NOMO-1 (cell line): ENCODE measurements around the gene CMTM5.
"Not testable (repeated sequence)": the region's sequence is repeated elsewhere in the genome, so short reads cannot be mapped to it uniquely, and the experiment has no call there.

Experiments
- DNase-seq, 2 experiments: peaks; one replicate each; lab custom pipeline; 2025; ENCODE audit not compliant: unreplicated experiment in 2 of 2; lab: John Stamatoyannopoulos, UW

Gene CMTM5

GRCh38 chr14:23377573-23378563 lies 1.0 kb downstream of the CMTM5 start:
- no peak for DNase-seq

GRCh38 chr14:23378612-23379220 lies 1.9 kb downstream of the CMTM5 start:
- DNase-seq = no peak

- DNase-seq = peak; percentile 24 to 27
These were observed 2.7 kb downstream of the CMTM5 start for GRCh38 chr14:23379366-23380196.

GRCh38 chr14:23380197-23380914 lies 3.5 kb downstream of the CMTM5 start:
- DNase-seq = no peak

- no peak for DNase-seq
These were observed 4.1 kb downstream of the CMTM5 start for GRCh38 chr14:23380976-23381375.

GRCh38 chr14:23381871-23382270 lies 5.0 kb downstream of the CMTM5 start:
- peak in 1 of 2 experiments; percentile 47 for DNase-seq

- no peak for DNase-seq
These were observed 5.4 kb downstream of the CMTM5 start for GRCh38 chr14:23382276-23382675.

GRCh38 chr14:23382731-23383440 lies 6.0 kb downstream of the CMTM5 start:
- no peak for DNase-seq

GRCh38 chr14:23384364-23385080 lies 7.7 kb downstream of the CMTM5 start:
- DNase-seq = no peak

GRCh38 chr14:23385244-23385641 lies 8.4 kb downstream of the CMTM5 start:
- no peak for DNase-seq

GRCh38 chr14:23385642-23386265 lies 8.9 kb downstream of the CMTM5 start:
- no peak for DNase-seq

- DNase-seq = not testable (repeated sequence)
These were observed 9.4 kb downstream of the CMTM5 start for GRCh38 chr14:23386266-23386657.

- DNase-seq = no peak
These were observed 10.2 kb downstream of the CMTM5 start for GRCh38 chr14:23386999-23387398.

GRCh38 chr14:23387916-23388882 lies 11.4 kb downstream of the CMTM5 start:
- no peak for DNase-seq

- no peak for DNase-seq
These were observed 12.2 kb downstream of the CMTM5 start for GRCh38 chr14:23388996-23389395.

GRCh38 chr14:23389396-23389795 lies 12.6 kb downstream of the CMTM5 start:
- DNase-seq = no peak

GRCh38 chr14:23389871-23390270 lies 13.0 kb downstream of the CMTM5 start:
- DNase-seq = not testable (repeated sequence)

- no peak for DNase-seq
These were observed 15.8 kb downstream of the CMTM5 start for GRCh38 chr14:23392613-23393012.
